HepG2 (cell line): Measurements from ENCODE around the gene KRTAP5-11. TPM values are rescaled to one million over a fixed set of nuclear protein-coding genes. Genes with fewer than 3 reads are reported as not detected.
"Not testable (repeated sequence)": the region's sequence is repeated elsewhere in the genome, so short reads cannot be mapped to it uniquely, and the experiment has no call there.

Experiments used
- ATAC-seq: fragments of 200-7000 bp; cut with Tn5 transposase; 3 replicates; pipeline ENCODE4 v1.9.1; 2020; ENCODE audit warnings: mild to moderate bottlenecking, moderate library complexity
- BruUV-seq: library from RNA; stranded (reverse); fragments of 400-500 nt; replicated peaks from 2 replicates; lab custom pipeline; 2021; lab: Mats Ljungman, UMichigan
- CTCF ChIA-PET: fragments of 300-600 bp; formaldehyde crosslinking; extraction: SDS; loops from one replicate; lab custom pipeline; 2021; ENCODE audit warnings: low total read pairs, inconsistent platforms, low intra/inter-chr PET ratio; lab: Yijun Ruan, JAX
- POLR2A ChIA-PET: fragments of 350-600 bp; sonication (Branson Sonifier 250); formaldehyde crosslinking; loops from one replicate; lab custom pipeline; 2020; ENCODE audit warnings: antibody characterized with exemption, inconsistent platforms; lab: Yijun Ruan, JAX
- DNase-seq: peaks from one replicate; pipeline ENCODE4 v3.0.0-alpha.2; 2015; ENCODE audit warnings: low spot score
- FAIRE-seq: peaks from 3 replicates; lab custom pipeline; 2011; peaks lifted over from hg19 to GRCh38; lab: Jason Lieb, UNC
- H2AFZ ChIP-seq: one replicate; pipeline ENCODE4 v1.6.1; 2011; ENCODE audit warnings: low read length, inconsistent platforms
- H3K27ac ChIP-seq: fragments of 300-600 bp; 3 replicates; pipeline ENCODE4 v1.8.0; 2011; ENCODE audit warnings: mixed run types, mild to moderate bottlenecking, mixed read lengths, low read length, inconsistent platforms; ENCODE audit not compliant: insufficient read depth; ENCODE audit errors: extremely low read length
- H3K27me3 ChIP-seq, 2 experiments: fragments of 200-600 bp in 1 of 2; 2 replicates in 1 of 2; 3 replicates in 1 of 2; pipeline versions ENCODE4 v1.6.0 to v1.8.0; 2011; ENCODE audit warnings: low read length in 2 of 2, mild to moderate bottlenecking in 2 of 2, moderate library complexity in 2 of 2, inconsistent platforms in 1 of 2; ENCODE audit not compliant: insufficient read depth in 2 of 2, control insufficient read depth in 1 of 2
- H3K36me3 ChIP-seq, 2 experiments: fragments of 200-600 bp in 1 of 2; replicated peaks in 1 of 2; 2 replicates in 1 of 2; 3 replicates in 1 of 2; pipeline versions ENCODE4 v1.5.1 to v1.8.0; 2011; ENCODE audit warnings: low read length in 2 of 2, inconsistent platforms in 1 of 2; ENCODE audit not compliant: insufficient read depth in 2 of 2, control insufficient read depth in 1 of 2
- H3K4me1 ChIP-seq: 2 replicates; pipeline ENCODE4 v1.5.1; 2012; ENCODE audit warnings: low read length, inconsistent platforms; ENCODE audit not compliant: insufficient read depth
- H3K4me2 ChIP-seq: 2 replicates; pipeline ENCODE4 v1.6.0; 2011; ENCODE audit warnings: low read depth, low read length, inconsistent platforms
- H3K4me3 ChIP-seq, 3 experiments: fragments of 200-600 bp in 1 of 3; sonication (generic), shearing (Covaris generic) in 1 of 3; replicated peaks in 1 of 3; 2 replicates each; pipeline ENCODE4 v1.5.1; 2011 to 2016; ENCODE audit warnings: low read length in 3 of 3, inconsistent platforms in 2 of 3, low read depth in 2 of 3, mild to moderate bottlenecking in 2 of 3, control low read depth in 1 of 3, mixed read lengths in 1 of 3; ENCODE audit not compliant: insufficient read depth in 1 of 3
- H3K79me2 ChIP-seq: one replicate; pipeline ENCODE4 v1.6.1; 2011; ENCODE audit warnings: low read length, inconsistent platforms; ENCODE audit not compliant: insufficient read depth
- H3K9ac ChIP-seq: 2 replicates; pipeline ENCODE4 v1.6.0; 2011; ENCODE audit warnings: mild to moderate bottlenecking, low read depth, low read length, inconsistent platforms; ENCODE audit not compliant: insufficient read depth
- H3K9me3 ChIP-seq: 2 replicates; pipeline ENCODE4 v1.5.1; 2012; ENCODE audit warnings: mild to moderate bottlenecking, low read length
- H4K20me1 ChIP-seq: 2 replicates; pipeline ENCODE4 v1.6.0; 2011; ENCODE audit warnings: inconsistent platforms, mild to moderate bottlenecking, low read length, moderate library complexity; ENCODE audit not compliant: insufficient read depth
- LCORL ChIP-seq, 2 experiments: fragments of 450-650 bp in 1 of 2; sonication (generic) in 1 of 2; formaldehyde crosslinking in 1 of 2; IDR thresholded peaks; 2 replicates each; pipeline versions ENCODE4 v1.5.0 to v1.6.1; 2017 to 2020; ENCODE audit warnings: antibody characterized with exemption in 1 of 2, missing genetic modification reagents in 1 of 2
- MED1 ChIP-seq: sonication (generic); formaldehyde crosslinking; IDR thresholded peaks from 2 replicates; pipeline ENCODE4 v1.4.0; 2020; ENCODE audit warnings: missing genetic modification reagents
- PITX1 ChIP-seq: sonication (generic); formaldehyde crosslinking; IDR thresholded peaks from 2 replicates; pipeline ENCODE4 v1.5.1; 2020; ENCODE audit warnings: mild to moderate bottlenecking, missing genetic modification reagents
- SALL1 ChIP-seq: sonication (generic); formaldehyde crosslinking; IDR thresholded peaks from 2 replicates; pipeline ENCODE4 v1.8.0; 2022; ENCODE audit warnings: mild to moderate bottlenecking, missing genetic modification reagents
- TBX2 ChIP-seq: sonication (generic); formaldehyde crosslinking; IDR thresholded peaks from 2 replicates; pipeline ENCODE4 v1.5.0; 2020; ENCODE audit warnings: missing genetic modification reagents, mild to moderate bottlenecking, borderline replicate concordance
- ZFX ChIP-seq: sonication (generic); formaldehyde crosslinking; IDR thresholded peaks from 2 replicates; pipeline ENCODE4 v1.4.0; 2020; ENCODE audit warnings: mild to moderate bottlenecking, low read depth, missing genetic modification reagents, moderate library complexity
- ZNF652 ChIP-seq: IDR thresholded peaks from 2 replicates; pipeline ENCODE4 v1.6.1; 2016; ENCODE audit warnings: low read depth, borderline replicate concordance
- WGBS: methylation state at CpG from one replicate; pipeline ENCODE4 v1.1.6; 2017; ENCODE audit warnings: low lambda C conversion rate; 5-methylcytosine and 5-hydroxymethylcytosine counted together
- in situ Hi-C: cut with HindIII; loops from 2 replicates; pipeline ENCODE4 v1.10.0; 2017; ENCODE audit warnings: low pct_unique_long_range_greater_than_20kb; ENCODE audit not compliant: extremely low pct_ligation_motif_present
- intact Hi-C: fragments of 100-400 bp; cut with micrococcal nuclease; formaldehyde crosslinking; loops from one replicate; pipeline ENCODE4 v1.10.0; 2022; ENCODE audit not compliant: unreplicated experiment
- polyA plus RNA-seq, 8 experiments: library from polyadenylated mRNA; depleted of rRNA in 3 of 8; stranded (reverse) in 7 of 8; unstranded in 1 of 8; fragments of >200 nt; fragmentation: Illumina TruSeq in 4 of 8; extraction: Trizol in 4 of 8; gene quantifications; 2 replicates each; pipeline versions ENCODE4 v1.2.1 to v1.2.3, GENCODE V29; 2011 to 2016; ENCODE audit warnings: low read depth in 4 of 8, missing spikeins in 1 of 8, mixed read lengths in 1 of 8; ENCODE audit not compliant: insufficient read depth in 1 of 8
- total RNA-seq, 5 experiments: library from RNA; depleted of rRNA; stranded (reverse); fragments of >200 nt; fragmentation: Illumina TruSeq; extraction: Trizol; gene quantifications; 2 replicates each; pipeline ENCODE4 v1.2.3, GENCODE V29; 2016; ENCODE audit warnings: low read depth in 1 of 5

Gene KRTAP5-11
- total and polyA plus RNA-seq, 2 of the 13 experiments (the other 11 are each of a cell fraction or from before 2014, with no cell fraction given) = not detected

GRCh38 chr11:71622561-71622960 lies 39.9 kb upstream of the KRTAP5-11 start:
- CTCF ChIA-PET, H3K79me2 ChIP-seq, H3K4me2 ChIP-seq, H3K4me1 ChIP-seq, H3K4me3 ChIP-seq, in situ Hi-C loops, intact Hi-C loops, H3K36me3 ChIP-seq, H4K20me1 ChIP-seq, FAIRE-seq, POLR2A ChIA-PET, ATAC-seq, BruUV-seq, H3K27me3 ChIP-seq, H2AFZ ChIP-seq, H3K27ac ChIP-seq, H3K9me3 ChIP-seq, DNase-seq, H3K9ac ChIP-seq: not testable (repeated sequence)
- 68% methylated on average over 14 of the region's 14 CpGs for WGBS

GRCh38 chr11:71615003-71615402 lies 32.3 kb upstream of the KRTAP5-11 start:
- intact Hi-C loops, H2AFZ ChIP-seq, H3K27ac ChIP-seq, DNase-seq, BruUV-seq, H3K79me2 ChIP-seq, CTCF ChIA-PET, H3K9ac ChIP-seq, H4K20me1 ChIP-seq, FAIRE-seq, H3K27me3 ChIP-seq, POLR2A ChIA-PET, ATAC-seq, H3K36me3 ChIP-seq, in situ Hi-C loops, H3K4me2 ChIP-seq, H3K4me3 ChIP-seq, H3K9me3 ChIP-seq: not testable (repeated sequence)
- H3K4me1 ChIP-seq = peaks cover 31% of the 10 kb centered on the region
- WGBS = 84% methylated on average over 3 of the region's 12 CpGs

GRCh38 chr11:71614366-71614917 lies 31.8 kb upstream of the KRTAP5-11 start:
- H3K27ac ChIP-seq = peak overlapping the region; percentile 38
- H2AFZ ChIP-seq = peak overlapping the region; percentile 63
- CTCF ChIA-PET; H4K20me1 ChIP-seq; H3K36me3 ChIP-seq; BruUV-seq; H3K9me3 ChIP-seq; H3K79me2 ChIP-seq; DNase-seq; ATAC-seq; H3K9ac ChIP-seq; intact Hi-C loops; H3K27me3 ChIP-seq; FAIRE-seq; in situ Hi-C loops; POLR2A ChIA-PET; TF ChIP-seq LCORL (IDR thresholded peaks at IDR 0.05): not testable (repeated sequence)
- peak overlapping the region in 1 of 3 experiments; percentile 13; a peak in 2 of 6 replicates for H3K4me3 ChIP-seq
- peaks cover 31% of the 10 kb centered on the region for H3K4me1 ChIP-seq
- peak overlapping the region; percentile 74 for H3K4me2 ChIP-seq
- WGBS = 25% methylated on average over 12 of the region's 15 CpGs
- TF ChIP-seq SALL1 (peak; percentile 15; the same call in 1 of the 2 replicates), ZFX (CRISPR knock-in tag) (peak; percentile 8; the same call in 1 of the 2 replicates), MED1 (CRISPR knock-in tag) (peak; percentile 29; the same call in 1 of the 2 replicates), PITX1 (CRISPR knock-in tag) (0 out of 2 replicates have a peak, but pooled peaks have one; percentile 14), TBX2 (CRISPR knock-in tag) (peak; percentile 52), LCORL (CRISPR knock-in tag; IDR thresholded peaks at IDR 0.05) (0 out of 2 replicates have a peak, but pooled peaks have one; percentile 27), ZNF652 (CRISPR knock-in tag) (peak; percentile 93)
